Neural cell (in vitro differentiated cells): Measurements from ENCODE around the gene CENPT. TPM values are rescaled to one million over a fixed set of nuclear protein-coding genes. Genes with fewer than 3 reads are reported as not detected.

Source experiments
- H2AFZ ChIP-seq: fragments of 200-600, 300-800 bp; sonication (generic), shearing (Covaris generic); 2 replicates; pipeline ENCODE4 v1.6.0; 2014; ENCODE audit warnings: low read depth, mild to moderate bottlenecking, antibody characterized with exemption, low read length, moderate library complexity
- H3F3A ChIP-seq: fragments of 200-600 bp; shearing (Covaris generic); 2 replicates; pipeline ENCODE4 v1.6.1; 2016; ENCODE audit warnings: mild to moderate bottlenecking, moderate library complexity, mixed read lengths, antibody characterized with exemption, low read length; ENCODE audit not compliant: insufficient read depth, poor library complexity, severe bottlenecking
- H3K27ac ChIP-seq: fragments of 200-600, 300-800 bp; sonication (generic), shearing (Covaris generic); 2 replicates; pipeline ENCODE4 v1.5.1; 2014; ENCODE audit warnings: mild to moderate bottlenecking, low read length, moderate library complexity
- H3K27me3 ChIP-seq: fragments of 300-800, 200-600 bp; sonication (generic), shearing (Covaris generic); 2 replicates; pipeline ENCODE4 v1.6.0; 2014; ENCODE audit warnings: mild to moderate bottlenecking, low read depth, low read length, moderate library complexity; ENCODE audit not compliant: insufficient read depth
- H3K36me3 ChIP-seq: fragments of 300-800, 200-600 bp; sonication (generic), shearing (Covaris generic); 2 replicates; pipeline ENCODE4 v1.5.1; 2014; ENCODE audit warnings: mild to moderate bottlenecking, antibody characterized with exemption, low read length, moderate library complexity; ENCODE audit not compliant: insufficient read depth
- H3K4me2 ChIP-seq: fragments of 300-800, 200-600 bp; sonication (generic), shearing (Covaris generic); 2 replicates; pipeline ENCODE4 v1.6.0; 2014; ENCODE audit warnings: mild to moderate bottlenecking, low read length
- H3K4me3 ChIP-seq: fragments of 300-800, 200-600 bp; sonication (generic), shearing (Covaris generic); 2 replicates; pipeline ENCODE4 v1.5.1; 2014; ENCODE audit warnings: mild to moderate bottlenecking, low read length, moderate library complexity
- H3K79me2 ChIP-seq: fragments of 200-600 bp; shearing (Covaris generic); replicated peaks from 2 replicates; pipeline ENCODE4 v1.6.0; 2014; ENCODE audit warnings: mild to moderate bottlenecking, low read length, moderate library complexity; ENCODE audit not compliant: insufficient read depth
- H3K9ac ChIP-seq: fragments of 300-800, 200-600 bp; sonication (generic), shearing (Covaris generic); 2 replicates; pipeline ENCODE4 v1.6.1; 2016; ENCODE audit warnings: mild to moderate bottlenecking, low read length, mixed read lengths
- H3K9me2 ChIP-seq: fragments of 200-600 bp; shearing (Covaris generic); 2 replicates; pipeline ENCODE4 v1.6.1; 2016; ENCODE audit warnings: mild to moderate bottlenecking, low read length, mixed read lengths; ENCODE audit not compliant: insufficient read depth
- H3K9me3 ChIP-seq: fragments of 200-600, 300-800 bp; sonication (generic), shearing (Covaris generic); 2 replicates; pipeline ENCODE4 v1.6.1; 2016; ENCODE audit warnings: mild to moderate bottlenecking, mixed run types, low read length, moderate library complexity, mixed read lengths
- H4K20me1 ChIP-seq: fragments of 200-600 bp; shearing (Covaris generic); 2 replicates; pipeline ENCODE4 v1.6.1; 2016; ENCODE audit warnings: mild to moderate bottlenecking, mixed run types; ENCODE audit not compliant: insufficient read depth
- EP300 ChIP-seq: fragments of 450-650 bp; conservative IDR thresholded peaks from 2 replicates; pipeline ENCODE4 v1.6.1; 2014; ENCODE audit warnings: antibody characterized with exemption, mild to moderate bottlenecking, moderate library complexity; ENCODE audit not compliant: poor library complexity, severe bottlenecking
- EZH2 ChIP-seq: fragments of 200-600, 300-800 bp; shearing (Covaris generic), sonication (generic); IDR thresholded peaks from 2 replicates; pipeline ENCODE4 v1.6.1; 2014; ENCODE audit warnings: antibody characterized with exemption, low read length, borderline replicate concordance, mild to moderate bottlenecking; ENCODE audit not compliant: insufficient read depth, poor library complexity, severe bottlenecking
- MXI1 ChIP-seq: fragments of 450-650 bp; conservative IDR thresholded peaks from 2 replicates; pipeline ENCODE4 v1.6.1; 2014; ENCODE audit warnings: antibody characterized with exemption, mild to moderate bottlenecking; ENCODE audit not compliant: poor library complexity, severe bottlenecking
- POLR2AphosphoS5 ChIP-seq: IDR thresholded peaks from 2 replicates; pipeline ENCODE4 v1.6.1; 2012
- RAD21 ChIP-seq: fragments of 450-650 bp; conservative IDR thresholded peaks from 2 replicates; pipeline ENCODE4 v1.6.1; 2014; ENCODE audit warnings: antibody characterized with exemption, mild to moderate bottlenecking, moderate library complexity
- SMC3 ChIP-seq: fragments of 450-650 bp; conservative IDR thresholded peaks from 2 replicates; pipeline ENCODE4 v1.6.1; 2014; ENCODE audit warnings: antibody characterized with exemption, mild to moderate bottlenecking, moderate library complexity; ENCODE audit not compliant: poor library complexity
- TAF1 ChIP-seq: IDR thresholded peaks from 2 replicates; pipeline ENCODE4 v1.6.1; 2012; ENCODE audit warnings: low read depth
- polyA plus RNA-seq: library from polyadenylated mRNA; depleted of rRNA; stranded (reverse); fragments of >200 nt; gene quantifications from 2 replicates; pipeline ENCODE4 v1.2.3, GENCODE V29; 2014
- TF ChIP-seq, protein P1 (sequence below): IDR thresholded peaks from 2 replicates; pipeline ENCODE4 v1.6.1; 2012; ENCODE audit warnings: borderline replicate concordance

CENPT gene
- polyA plus RNA-seq, 1 donor from 2014 or later, result 104 TPM

GRCh38 chr16:67801883-67802282, 45.6 kb downstream of the CENPT start:
- peaks cover 74% of the 10 kb centered on the region for H3K79me2 ChIP-seq

GRCh38 chr16:67801241-67801640, 46.3 kb downstream of the CENPT start:
- Histone ChIP-seq H3K36me3 (no peaks in the 10 kb centered on the region), H3K79me2 (peaks cover 79% of the 10 kb centered on the region), H3K27ac (no peak overlapping the region), H3K9me3 (no peaks in the 10 kb centered on the region), H3K9ac (no peak overlapping the region), H4K20me1 (no peaks in the 10 kb centered on the region), H2AFZ (no peak overlapping the region), H3K4me3 (no peak overlapping the region), H3K4me2 (no peak overlapping the region), H3K27me3 (no peaks in the 10 kb centered on the region), H3K9me2 (no peaks in the 10 kb centered on the region), H3F3A (no peaks in the 10 kb centered on the region)
- TF ChIP-seq TAF1 (no peak), POLR2AphosphoS5 (no peak), SMC3 (no peak), EP300 (no peak), MXI1 (no peak), RAD21 (no peak), EZH2 (no peak)
- TF ChIP-seq, protein P1, sequence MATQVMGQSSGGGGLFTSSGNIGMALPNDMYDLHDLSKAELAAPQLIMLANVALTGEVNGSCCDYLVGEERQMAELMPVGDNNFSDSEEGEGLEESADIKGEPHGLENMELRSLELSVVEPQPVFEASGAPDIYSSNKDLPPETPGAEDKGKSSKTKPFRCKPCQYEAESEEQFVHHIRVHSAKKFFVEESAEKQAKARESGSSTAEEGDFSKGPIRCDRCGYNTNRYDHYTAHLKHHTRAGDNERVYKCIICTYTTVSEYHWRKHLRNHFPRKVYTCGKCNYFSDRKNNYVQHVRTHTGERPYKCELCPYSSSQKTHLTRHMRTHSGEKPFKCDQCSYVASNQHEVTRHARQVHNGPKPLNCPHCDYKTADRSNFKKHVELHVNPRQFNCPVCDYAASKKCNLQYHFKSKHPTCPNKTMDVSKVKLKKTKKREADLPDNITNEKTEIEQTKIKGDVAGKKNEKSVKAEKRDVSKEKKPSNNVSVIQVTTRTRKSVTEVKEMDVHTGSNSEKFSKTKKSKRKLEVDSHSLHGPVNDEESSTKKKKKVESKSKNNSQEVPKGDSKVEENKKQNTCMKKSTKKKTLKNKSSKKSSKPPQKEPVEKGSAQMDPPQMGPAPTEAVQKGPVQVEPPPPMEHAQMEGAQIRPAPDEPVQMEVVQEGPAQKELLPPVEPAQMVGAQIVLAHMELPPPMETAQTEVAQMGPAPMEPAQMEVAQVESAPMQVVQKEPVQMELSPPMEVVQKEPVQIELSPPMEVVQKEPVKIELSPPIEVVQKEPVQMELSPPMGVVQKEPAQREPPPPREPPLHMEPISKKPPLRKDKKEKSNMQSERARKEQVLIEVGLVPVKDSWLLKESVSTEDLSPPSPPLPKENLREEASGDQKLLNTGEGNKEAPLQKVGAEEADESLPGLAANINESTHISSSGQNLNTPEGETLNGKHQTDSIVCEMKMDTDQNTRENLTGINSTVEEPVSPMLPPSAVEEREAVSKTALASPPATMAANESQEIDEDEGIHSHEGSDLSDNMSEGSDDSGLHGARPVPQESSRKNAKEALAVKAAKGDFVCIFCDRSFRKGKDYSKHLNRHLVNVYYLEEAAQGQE, result no peak

More at GRCh38 chr16:67801883-67802282, 45.6 kb downstream of the CENPT start:
- Histone ChIP-seq H3K27me3 (no peaks in the 10 kb centered on the region), H3K9me3 (no peaks in the 10 kb centered on the region), H4K20me1 (no peaks in the 10 kb centered on the region), H3K9me2 (no peaks in the 10 kb centered on the region), H2AFZ (no peak overlapping the region), H3K4me3 (no peak overlapping the region), H3K9ac (no peak overlapping the region), H3K4me2 (no peak overlapping the region), H3K27ac (no peak overlapping the region), H3F3A (no peaks in the 10 kb centered on the region), H3K36me3 (no peaks in the 10 kb centered on the region)
- TF ChIP-seq, protein P1, result no peak
- TF ChIP-seq MXI1, result no peak
